AG10803 (cell line): ENCODE measurements around the gene FAM177B.
"Not testable (repeated sequence)": the region's sequence is repeated elsewhere in the genome, so short reads cannot be mapped to it uniquely, and the experiment has no call there.

Experiments used
- DNase-seq: peaks from one replicate; pipeline ENCODE4 v3.0.0; 2010; ENCODE audit warnings: low read depth
- H3K4me3 ChIP-seq: 2 replicates; pipeline ENCODE4 v1.5.1; 2011; ENCODE audit warnings: mild to moderate bottlenecking, low read length, control low read depth
- CTCF ChIP-seq: conservative IDR thresholded peaks from 2 replicates; pipeline ENCODE4 v1.5.1; 2011; ENCODE audit warnings: mild to moderate bottlenecking, low read length, control low read depth, inconsistent platforms

FAM177B gene

DNA sequence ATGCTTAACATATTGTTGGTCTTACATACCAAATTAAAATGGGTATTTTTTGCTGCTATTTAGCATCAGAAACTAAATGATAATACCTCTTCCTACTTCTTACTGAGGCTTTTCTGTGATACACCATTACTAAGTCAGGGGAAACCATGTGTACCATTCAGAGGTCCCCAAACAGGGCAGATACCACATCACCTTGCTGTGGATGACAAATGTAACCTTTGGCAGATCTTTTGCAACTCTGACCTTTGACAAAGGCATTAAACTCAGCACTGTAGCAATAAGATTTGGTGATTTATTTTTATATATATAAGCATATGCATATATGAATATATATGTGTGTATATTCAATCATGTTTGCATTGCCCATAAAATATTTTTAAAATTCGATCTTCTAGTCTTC, 2.9 kb downstream of the FAM177B start:
- H3K4me3 ChIP-seq: no peak overlapping the region
- no peak for DNase-seq

DNA sequence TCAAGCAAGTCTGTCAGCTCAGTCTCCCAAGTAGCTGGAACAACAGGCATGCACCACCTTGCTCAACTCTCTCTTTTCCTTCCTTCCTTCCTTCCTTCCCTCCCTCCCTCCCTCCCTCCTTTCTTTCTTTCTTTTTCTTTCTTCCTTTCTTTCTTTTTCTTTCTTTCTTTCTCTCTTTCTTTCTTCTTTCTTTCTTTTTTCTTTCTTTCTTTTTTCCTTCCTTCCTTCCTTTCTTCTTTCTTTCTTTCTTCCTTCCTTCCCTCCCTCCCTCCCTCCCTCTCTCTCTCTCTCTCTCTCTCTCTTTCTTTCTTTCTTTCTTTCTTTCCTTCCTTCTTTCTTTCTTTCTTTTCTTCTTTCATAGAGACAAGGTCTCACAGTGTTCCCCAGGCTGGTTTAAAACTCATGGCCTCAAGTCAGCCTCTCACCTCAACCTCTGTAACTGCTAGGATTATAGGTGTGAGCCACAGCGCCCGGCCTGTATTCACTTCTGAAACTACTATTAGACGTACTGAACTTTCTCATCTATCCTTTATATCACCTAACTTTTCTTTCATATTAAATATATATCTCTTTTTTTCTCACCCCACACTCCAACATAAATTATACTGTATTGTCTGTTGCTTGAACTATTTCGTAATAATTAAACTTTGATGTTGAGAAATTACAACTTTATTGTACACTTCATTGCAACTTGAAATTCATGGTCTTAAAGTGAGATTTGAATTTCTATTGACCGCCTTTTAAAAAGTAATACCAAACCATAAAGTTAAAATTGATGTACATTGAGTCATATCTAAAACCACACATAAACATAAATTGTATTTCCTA, 4.8 kb downstream of the FAM177B start:
- DNase-seq: not testable (repeated sequence)

More for the DNA sequence above, 2.9 kb downstream of the FAM177B start:
- no peak for TF ChIP-seq CTCF

DNA sequence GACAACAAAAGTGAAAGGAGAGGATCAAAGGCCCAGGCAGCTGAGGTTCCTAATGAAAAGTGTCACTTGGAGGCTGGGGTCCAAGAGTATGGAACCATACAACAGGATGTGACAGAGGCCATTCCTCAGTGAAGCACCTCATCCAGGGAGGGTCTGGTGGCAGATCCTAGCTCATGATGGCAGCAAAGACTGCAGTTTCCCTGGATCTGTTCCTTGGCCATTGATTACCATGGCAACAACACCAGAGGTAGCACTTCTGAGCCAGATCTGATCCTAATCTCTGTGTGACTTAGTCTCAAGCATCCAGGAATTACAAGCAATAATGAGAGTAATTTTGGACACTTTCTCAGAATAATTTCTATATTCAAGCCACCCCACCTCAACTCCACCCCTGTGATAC, 12.9 kb downstream of the FAM177B start:
- no peak for TF ChIP-seq CTCF
- H3K4me3 ChIP-seq: no peak overlapping the region

More for the DNA sequence above, 4.8 kb downstream of the FAM177B start:
- not testable (repeated sequence) for H3K4me3 ChIP-seq

GRCh38 chr1:222750651-222751050, 13.6 kb downstream of the FAM177B start:
- no peak for TF ChIP-seq CTCF
- DNase-seq: no peak
- H3K4me3 ChIP-seq: no peak overlapping the region

More for the DNA sequence above, 12.9 kb downstream of the FAM177B start:
- DNase-seq: no peak

DNA sequence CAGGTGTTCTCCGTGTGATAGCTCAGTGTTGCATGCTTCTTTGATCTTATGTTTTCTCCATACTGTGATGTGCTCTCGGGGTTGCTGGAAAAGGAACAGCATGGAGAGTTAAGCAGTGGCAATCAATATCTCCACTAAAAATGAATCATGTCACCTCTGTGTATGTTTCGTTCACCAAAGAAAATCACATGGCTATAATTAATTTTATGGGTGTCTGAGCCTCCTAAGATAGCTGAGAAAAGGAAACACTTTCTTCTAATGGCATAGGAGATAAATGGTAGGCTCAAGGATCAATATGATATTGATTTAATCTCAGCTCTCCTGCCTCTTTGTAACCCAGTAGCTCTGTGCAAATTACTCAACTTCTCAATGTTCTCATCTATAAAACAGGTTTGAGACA, 14.3 kb downstream of the FAM177B start:
- no peak for DNase-seq
- TF ChIP-seq CTCF: no peak
- H3K4me3 ChIP-seq: no peak overlapping the region

DNA sequence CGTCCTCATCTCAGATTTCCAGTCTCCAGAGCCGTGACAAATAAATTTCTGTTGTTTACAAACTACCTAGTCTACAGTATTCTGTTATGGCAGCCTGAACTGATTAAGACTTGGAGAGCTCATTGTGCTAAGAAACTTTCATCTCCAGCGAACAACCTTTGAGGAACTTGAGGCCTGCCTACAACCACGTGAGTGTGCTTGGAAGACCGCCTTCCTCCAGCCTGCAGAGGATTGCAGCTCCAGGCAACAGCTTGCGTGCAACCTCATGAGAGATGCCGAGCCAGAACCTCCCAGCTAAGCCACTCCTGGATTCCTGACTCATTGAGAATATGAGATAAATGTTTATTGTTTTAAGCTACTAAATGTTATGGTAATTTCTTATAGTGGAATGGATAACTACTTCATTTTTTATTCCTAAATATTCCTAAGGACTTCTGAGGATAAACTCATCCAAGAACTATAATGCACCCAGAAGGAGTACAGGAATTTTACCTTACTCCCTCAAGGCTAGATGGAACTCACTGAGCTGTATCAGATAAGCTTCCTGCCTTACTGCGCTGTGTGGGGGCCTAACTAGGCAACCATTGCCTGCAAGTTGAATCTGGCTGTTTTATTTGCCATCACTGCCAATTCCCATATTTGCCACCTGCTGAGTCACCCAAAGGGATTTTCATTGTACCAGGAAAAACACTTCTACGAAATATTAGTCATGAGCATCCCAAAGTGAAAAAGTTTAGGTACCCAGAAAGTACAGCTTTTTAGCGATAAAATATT, 17.6 kb downstream of the FAM177B start:
- no peak overlapping the region for H3K4me3 ChIP-seq
- DNase-seq: peak; percentile 94
- no peak for TF ChIP-seq CTCF

DNA sequence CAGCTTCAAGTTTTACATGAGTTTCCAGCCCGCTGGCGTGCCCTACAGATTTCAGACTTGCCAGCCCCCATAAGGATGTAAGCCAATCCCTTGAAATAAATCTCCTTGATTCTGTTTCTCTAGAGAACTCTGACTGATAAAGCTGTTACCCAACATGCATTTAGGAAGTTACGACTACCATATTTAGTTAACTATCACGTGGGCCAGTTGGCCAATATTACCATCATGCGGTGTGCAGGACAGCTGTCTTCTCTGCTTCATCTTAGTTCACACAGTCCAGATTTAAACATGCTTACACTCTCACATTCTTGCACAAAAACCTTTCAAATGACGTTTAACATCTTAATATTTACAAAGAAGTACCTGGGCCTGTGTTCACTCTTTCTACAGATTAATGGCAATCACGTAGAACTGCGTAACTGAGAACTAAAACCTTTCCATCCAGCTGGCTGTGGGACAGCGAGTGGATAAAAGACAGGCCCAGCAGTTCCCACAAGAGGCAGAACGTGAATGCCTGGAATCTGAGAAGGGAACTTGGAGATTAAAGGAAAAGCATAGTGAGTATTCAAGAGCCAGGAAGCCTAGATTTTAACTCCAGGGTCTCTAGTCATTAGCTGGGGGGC, 20.8 kb downstream of the FAM177B start:
- DNase-seq: no peak
- TF ChIP-seq CTCF: no peak
- H3K4me3 ChIP-seq: no peak overlapping the region
